Effector memory CD4-positive, alpha-beta T cell (primary cell): ENCODE data around the gene XXYLT1.

Source experiments
- DNase-seq, 3 donors: peaks; one replicate each; pipeline ENCODE4 v3.0.0-alpha.2; 2020
- H3K27ac ChIP-seq: 2 replicates; pipeline ENCODE4 v1.7.0; 2013; ENCODE audit warnings: mild to moderate bottlenecking, low read length, moderate library complexity; ENCODE audit not compliant: insufficient read depth, poor library complexity, severe bottlenecking
- H3K27me3 ChIP-seq: replicated peaks from 2 replicates; pipeline ENCODE4 v1.7.0; 2013; ENCODE audit warnings: mild to moderate bottlenecking, low read length; ENCODE audit not compliant: insufficient read depth, control insufficient read depth, poor library complexity, severe bottlenecking
- H3K36me3 ChIP-seq: 2 replicates; pipeline ENCODE4 v1.7.0; 2013; ENCODE audit warnings: mild to moderate bottlenecking, low read length, moderate library complexity; ENCODE audit not compliant: control insufficient read depth, insufficient read depth
- H3K4me1 ChIP-seq: 2 replicates; pipeline ENCODE4 v1.7.0; 2013; ENCODE audit warnings: low read length, mild to moderate bottlenecking; ENCODE audit not compliant: control insufficient read depth, insufficient read depth, poor library complexity, severe bottlenecking
- H3K4me3 ChIP-seq: 2 replicates; pipeline ENCODE4 v1.7.0; 2013; ENCODE audit warnings: low read length, low read depth, mild to moderate bottlenecking; ENCODE audit not compliant: insufficient read depth, poor library complexity, severe bottlenecking
- H3K9me3 ChIP-seq: 2 replicates; pipeline ENCODE4 v1.7.0; 2013; ENCODE audit warnings: mild to moderate bottlenecking, low read length, moderate library complexity; ENCODE audit not compliant: control insufficient read depth

The XXYLT1 gene

DNA sequence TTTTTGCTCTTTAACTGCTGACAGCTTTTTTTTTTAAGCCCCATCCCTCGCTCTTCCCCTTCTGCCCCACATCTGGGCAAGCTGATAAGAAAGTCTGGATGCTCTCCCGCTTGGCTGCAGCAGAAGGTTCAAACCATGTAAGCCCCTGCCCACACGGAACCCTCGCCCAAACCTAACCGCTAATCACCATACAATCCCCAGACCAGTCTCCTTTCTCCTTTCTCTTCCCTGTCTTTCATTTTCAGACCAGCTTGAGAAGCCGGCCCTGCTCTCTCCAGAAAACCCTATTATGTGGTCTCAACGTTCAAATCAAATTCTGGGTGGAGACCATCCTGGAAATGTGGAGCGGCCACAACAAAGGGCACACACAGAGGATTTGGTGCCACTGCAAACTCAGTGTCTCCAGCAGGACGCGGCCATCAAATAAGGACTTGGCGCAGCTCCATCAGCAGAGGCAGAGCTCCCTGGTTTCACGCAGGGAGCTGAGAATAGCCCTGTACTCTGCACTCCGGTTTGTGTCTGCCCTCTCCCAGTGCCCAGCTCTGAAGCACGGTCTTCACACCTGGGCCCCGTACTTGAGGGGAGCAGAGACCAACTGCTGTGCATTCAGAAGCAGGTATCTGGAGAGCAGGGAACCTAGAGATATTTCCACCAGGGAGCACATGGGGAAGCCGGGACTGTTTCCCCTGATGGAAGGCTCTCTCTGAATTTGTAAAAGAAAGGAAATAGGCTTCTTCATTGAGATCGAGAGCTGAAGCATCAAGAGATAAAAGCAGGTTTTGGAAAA, 92.6 kb downstream of the XXYLT1 start:
- H3K27me3 ChIP-seq = no peaks in the 10 kb centered on the region
- H3K27ac ChIP-seq = no peak overlapping the region
- H3K4me1 ChIP-seq = peaks cover 9% of the 10 kb centered on the region
- no peaks in the 10 kb centered on the region for H3K9me3 ChIP-seq
- no peak overlapping the region for H3K4me3 ChIP-seq
- H3K36me3 ChIP-seq = no peaks in the 10 kb centered on the region
- DNase-seq = no peak

DNA sequence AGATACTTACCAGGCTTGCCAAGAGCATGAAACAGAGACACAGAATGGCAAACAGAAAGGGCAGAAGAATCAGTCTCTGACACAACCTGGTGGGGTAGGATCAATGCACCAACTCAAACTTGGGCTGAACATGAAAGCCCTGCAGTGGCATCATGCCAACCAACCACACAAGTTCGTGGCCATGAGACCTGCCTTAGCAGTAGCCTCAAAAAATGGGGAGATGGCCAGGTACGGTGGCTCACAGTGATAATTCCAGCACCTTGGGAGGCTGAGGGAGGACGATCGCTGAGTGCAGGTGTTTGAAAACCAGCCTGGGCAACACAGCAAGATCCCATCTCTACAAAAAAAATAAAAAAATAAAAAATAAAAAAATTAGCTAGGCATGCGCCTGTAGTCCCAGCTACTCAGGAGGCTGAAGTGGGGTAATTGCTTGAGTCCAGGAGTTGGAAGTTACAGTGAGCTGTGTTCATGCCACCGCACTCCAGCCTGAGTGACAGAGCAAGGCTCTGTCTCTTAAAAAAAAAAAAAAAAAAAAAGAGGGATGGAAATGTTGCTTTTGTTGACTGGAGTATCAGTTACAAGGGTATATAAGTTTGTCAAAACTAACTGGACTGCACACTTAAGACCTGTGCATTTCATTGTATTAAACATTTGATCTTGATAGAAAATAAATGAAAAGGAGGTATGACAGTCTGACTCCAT, 93.4 kb downstream of the XXYLT1 start:
- DNase-seq = no peak
- Histone ChIP-seq H3K27me3 (no peaks in the 10 kb centered on the region), H3K4me1 (peaks cover 9% of the 10 kb centered on the region), H3K27ac (no peak overlapping the region), H3K4me3 (no peak overlapping the region), H3K9me3 (no peaks in the 10 kb centered on the region), H3K36me3 (no peaks in the 10 kb centered on the region)

DNA sequence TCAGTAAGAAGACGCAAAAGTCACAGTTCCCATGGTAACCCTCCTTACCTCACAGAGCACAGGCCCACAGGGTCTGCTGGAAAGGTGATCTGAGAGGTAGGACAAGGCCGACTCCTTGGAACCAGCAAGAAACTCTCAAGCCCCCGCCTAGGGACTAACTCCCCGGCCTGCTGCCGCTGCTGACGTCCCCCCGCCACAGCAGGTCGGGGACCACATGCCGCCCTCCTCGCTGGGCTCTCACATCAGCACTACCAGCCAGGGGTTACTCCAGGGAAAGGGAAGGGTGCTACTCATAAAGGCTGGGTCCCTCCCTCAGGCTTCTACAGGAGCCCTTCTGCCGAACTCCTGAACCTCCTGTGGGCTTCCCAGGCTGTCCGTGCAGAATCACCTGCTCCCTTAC, 94.2 kb downstream of the XXYLT1 start:
- no peak overlapping the region for H3K4me3 ChIP-seq
- DNase-seq = no peak
- no peaks in the 10 kb centered on the region for H3K9me3 ChIP-seq
- H3K4me1 ChIP-seq = peaks cover 1% of the 10 kb centered on the region
- H3K36me3 ChIP-seq = no peaks in the 10 kb centered on the region
- no peaks in the 10 kb centered on the region for H3K27me3 ChIP-seq
- H3K27ac ChIP-seq = no peak overlapping the region

DNA sequence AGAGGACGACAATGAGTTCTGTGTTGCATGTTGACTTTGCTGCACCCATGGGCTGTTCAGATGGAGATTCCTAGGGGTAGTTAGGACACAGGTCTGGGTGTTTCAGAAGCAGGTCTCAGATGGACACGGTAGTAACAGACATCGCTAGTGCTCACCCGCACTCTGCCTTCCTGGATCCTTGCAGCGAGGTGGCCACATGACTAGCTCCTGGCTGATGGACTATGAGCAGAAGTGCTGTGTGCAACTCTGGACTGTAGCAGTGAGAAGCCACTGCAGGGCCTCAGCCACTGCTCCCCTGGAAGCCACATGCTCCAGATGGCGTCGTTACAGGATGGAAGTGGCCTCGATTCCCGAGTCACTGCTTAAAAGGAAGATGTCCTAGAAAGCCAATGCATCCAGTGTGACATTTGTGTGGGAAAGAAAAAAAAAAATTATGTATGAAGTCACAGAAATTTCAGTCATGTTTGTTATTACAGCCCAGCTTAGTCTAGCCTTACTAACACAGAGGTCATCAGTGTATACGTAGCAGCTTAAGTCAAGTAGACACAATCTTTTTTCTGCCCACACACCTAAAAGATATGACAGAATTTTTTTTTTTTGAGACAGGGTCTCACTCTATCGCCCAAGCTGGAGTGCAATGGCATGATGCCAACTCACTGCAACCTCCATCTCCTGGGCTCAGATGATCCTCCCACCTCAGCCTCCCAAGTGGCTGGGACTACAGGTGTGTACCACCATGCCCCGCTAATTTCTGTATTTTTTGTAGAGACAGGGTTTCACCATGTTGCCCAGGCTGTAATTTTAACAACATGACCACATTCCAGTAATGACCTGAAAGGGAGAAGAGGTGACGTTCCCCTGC, 95.3 kb downstream of the XXYLT1 start:
- DNase-seq = no peak
- Histone ChIP-seq H3K27ac (no peak overlapping the region), H3K4me3 (no peak overlapping the region)

DNA sequence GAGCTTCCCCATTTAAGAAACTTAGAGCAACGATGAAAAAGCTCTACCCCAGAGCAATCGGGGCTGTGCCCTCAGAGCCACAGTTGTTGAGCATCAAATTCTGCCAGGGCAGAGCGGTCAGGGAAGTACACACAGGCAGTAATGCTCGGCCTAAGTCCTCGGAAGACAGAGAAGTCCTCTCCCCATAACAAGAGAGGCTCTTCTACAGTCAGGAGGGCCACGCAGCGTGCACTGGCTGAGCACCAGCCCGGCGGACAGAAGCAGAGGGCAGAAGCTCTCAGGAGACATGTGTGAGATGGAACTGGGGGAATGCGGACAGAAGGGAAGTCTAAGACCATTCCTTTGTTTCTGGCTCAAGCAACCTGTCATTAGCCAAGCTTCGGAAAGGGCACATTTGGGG, 95.9 kb downstream of the XXYLT1 start:
- DNase-seq = no peak
- Histone ChIP-seq H3K27me3 (no peaks in the 10 kb centered on the region), H3K4me1 (no peaks in the 10 kb centered on the region), H3K36me3 (no peaks in the 10 kb centered on the region), H3K4me3 (no peak overlapping the region), H3K27ac (no peak overlapping the region), H3K9me3 (no peaks in the 10 kb centered on the region)

More for the DNA sequence above, 95.3 kb downstream of the XXYLT1 start:
- no peaks in the 10 kb centered on the region for H3K27me3 ChIP-seq
- H3K36me3 ChIP-seq = no peaks in the 10 kb centered on the region
- no peaks in the 10 kb centered on the region for H3K4me1 ChIP-seq
- no peaks in the 10 kb centered on the region for H3K9me3 ChIP-seq

DNA sequence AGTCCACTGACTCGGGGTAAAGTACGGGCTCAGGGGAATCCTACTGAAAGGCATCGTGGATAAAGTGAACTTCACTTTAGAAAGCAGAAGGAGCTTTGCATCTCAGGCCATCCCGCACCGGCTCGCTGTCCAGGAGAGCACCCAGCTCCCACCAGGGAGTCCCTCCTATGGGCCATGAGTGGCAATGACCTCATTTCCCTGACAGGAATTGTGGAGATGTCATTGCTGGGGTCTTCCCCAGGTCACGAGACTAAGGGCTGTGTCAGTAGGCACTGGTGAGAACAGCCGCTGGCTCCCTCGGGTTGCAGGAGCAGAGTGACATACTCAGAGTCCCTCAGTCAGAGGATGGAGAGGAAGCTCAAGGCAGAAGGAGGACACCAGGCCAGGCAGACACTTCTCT, 97.3 kb downstream of the XXYLT1 start:
- Histone ChIP-seq H3K4me3 (no peak overlapping the region), H3K27ac (no peak overlapping the region), H3K27me3 (no peaks in the 10 kb centered on the region), H3K36me3 (no peaks in the 10 kb centered on the region), H3K4me1 (no peaks in the 10 kb centered on the region), H3K9me3 (no peaks in the 10 kb centered on the region)
- DNase-seq = no peak

DNA sequence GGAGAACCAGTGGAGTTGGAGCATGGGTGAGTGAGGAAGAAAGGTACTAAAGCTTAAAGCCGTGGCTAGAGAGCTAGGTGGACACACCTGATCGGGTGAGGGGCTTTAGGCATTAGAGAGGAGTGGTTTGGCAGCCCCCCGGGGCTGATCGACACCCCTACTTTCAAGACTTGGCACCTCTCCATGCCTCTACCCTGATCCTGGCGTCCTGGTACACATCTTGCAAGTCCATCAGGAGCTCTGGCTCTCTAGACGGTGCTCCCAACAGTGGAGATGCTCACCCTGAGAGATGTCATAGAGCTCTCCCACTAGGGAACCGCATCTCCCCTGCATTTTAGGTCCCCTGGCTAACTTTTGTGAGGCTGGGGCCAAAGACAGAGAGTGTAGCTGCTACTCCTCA, 98.1 kb downstream of the XXYLT1 start:
- H3K27me3 ChIP-seq = no peaks in the 10 kb centered on the region
- H3K4me1 ChIP-seq = no peaks in the 10 kb centered on the region
- H3K9me3 ChIP-seq = no peaks in the 10 kb centered on the region
- H3K27ac ChIP-seq = no peak overlapping the region
- H3K36me3 ChIP-seq = no peaks in the 10 kb centered on the region
- H3K4me3 ChIP-seq = no peak overlapping the region
- DNase-seq = no peak

DNA sequence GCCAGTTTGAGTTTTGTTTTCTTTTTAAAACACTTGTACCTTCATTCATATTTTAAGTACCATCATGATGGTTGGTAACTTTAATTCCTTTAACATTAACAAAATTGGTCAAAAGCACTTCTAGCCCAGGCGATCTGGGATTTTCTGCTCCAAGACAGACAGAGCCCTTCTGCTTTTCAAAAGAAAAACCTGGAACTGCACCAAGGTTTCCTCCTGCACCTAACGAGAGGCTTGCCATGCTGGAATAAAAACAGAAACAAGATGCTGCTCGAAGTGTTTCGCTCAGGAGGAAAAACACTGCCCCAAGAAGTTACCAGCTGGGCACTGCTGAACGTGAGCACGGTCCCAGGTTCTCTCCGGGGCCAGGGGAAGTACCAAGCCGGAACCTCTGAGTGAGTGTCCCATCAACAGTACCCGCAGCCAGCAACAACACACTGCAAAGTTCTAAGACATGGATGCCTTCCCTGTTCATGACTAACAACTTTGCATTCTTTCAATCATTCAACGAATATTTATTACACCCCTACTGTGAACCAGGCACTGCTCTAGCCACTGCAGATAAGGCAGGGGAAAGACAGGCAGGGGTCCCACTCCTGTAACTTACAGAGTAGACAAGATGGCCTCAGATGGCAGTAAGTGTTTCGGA, 98.8 kb downstream of the XXYLT1 start:
- DNase-seq = no peak

DNA sequence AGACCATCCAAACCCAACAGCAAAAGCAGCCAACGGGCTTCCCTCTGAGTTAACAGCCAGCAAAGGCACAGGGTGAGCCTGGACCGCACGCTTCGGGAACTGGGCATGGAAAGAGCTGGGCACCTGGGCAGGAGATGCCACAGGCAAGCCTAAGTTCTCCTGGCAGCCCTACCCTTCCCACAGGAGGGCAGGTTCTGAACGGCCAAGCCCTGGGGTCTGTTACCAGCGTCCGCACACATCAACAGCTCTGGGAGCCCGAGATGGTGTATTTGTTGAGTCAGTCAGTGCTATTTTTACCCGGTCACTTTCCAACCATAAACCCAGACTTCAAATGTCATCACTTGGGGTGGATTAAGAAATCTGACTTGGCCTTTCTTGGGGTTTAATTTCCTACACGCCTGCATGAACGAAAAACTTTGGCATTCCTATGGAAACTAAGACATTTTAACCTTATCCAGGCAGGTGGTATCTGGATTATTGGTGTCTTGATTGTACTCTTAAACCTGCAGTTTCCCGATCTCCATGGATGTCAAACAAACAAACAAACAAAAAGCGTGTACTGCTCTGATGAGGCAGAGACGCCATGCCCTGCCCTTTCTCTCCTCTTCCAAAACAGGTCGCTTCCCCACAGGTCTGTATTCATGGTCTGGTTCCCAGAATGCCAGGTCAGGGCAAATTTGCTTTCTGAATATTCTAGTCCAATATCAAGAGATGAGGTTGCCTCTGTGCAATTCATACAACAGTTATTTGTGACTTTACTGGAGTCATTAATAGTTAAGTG, 99.7 kb downstream of the XXYLT1 start:
- H3K27ac ChIP-seq = no peak overlapping the region
- no peaks in the 10 kb centered on the region for H3K36me3 ChIP-seq
- no peak overlapping the region for H3K4me3 ChIP-seq
- no peaks in the 10 kb centered on the region for H3K9me3 ChIP-seq
- DNase-seq = no peak
- H3K27me3 ChIP-seq = no peaks in the 10 kb centered on the region
- H3K4me1 ChIP-seq = no peaks in the 10 kb centered on the region

More for the DNA sequence above, 98.8 kb downstream of the XXYLT1 start:
- Histone ChIP-seq H3K36me3 (no peaks in the 10 kb centered on the region), H3K4me3 (no peak overlapping the region), H3K27me3 (no peaks in the 10 kb centered on the region), H3K27ac (no peak overlapping the region), H3K9me3 (no peaks in the 10 kb centered on the region), H3K4me1 (no peaks in the 10 kb centered on the region)
